Testis (tissue), 3 donors: ENCODE measurements around the gene CREBBP. TPM values are rescaled to one million over a fixed set of nuclear protein-coding genes. Genes with fewer than 3 reads are reported as not detected.

ENCODE experiments used
- DNase-seq: peaks from one replicate; pipeline ENCODE4 v3.0.0-alpha.2; 2019
- H3K27ac ChIP-seq, 2 donors: fragments of 200-600 bp; sonication (generic); one replicate each; pipeline ENCODE4 v1.5.1; 2019
- H3K27me3 ChIP-seq: fragments of 200-600 bp; sonication (generic); one replicate; pipeline ENCODE4 v1.5.1; 2019
- H3K36me3 ChIP-seq: fragments of 200-600 bp; sonication (generic); one replicate; pipeline ENCODE4 v1.5.1; 2017; ENCODE audit warnings: low read depth; ENCODE audit errors: missing control alignments
- H3K4me1 ChIP-seq: fragments of 200-600 bp; sonication (generic); one replicate; pipeline ENCODE4 v1.5.1; 2019
- H3K4me3 ChIP-seq, 2 donors: fragments of 200-600 bp; sonication (generic); one replicate each; pipeline ENCODE4 v1.5.1; 2017 to 2019
- H3K9me3 ChIP-seq: fragments of 200-600 bp; sonication (generic); one replicate; pipeline ENCODE4 v1.5.1; 2017
- POLR2A ChIP-seq: fragments of 450-650 bp; IDR thresholded peaks from one replicate; pipeline ENCODE4 v1.6.1; 2017; ENCODE audit warnings: antibody characterized with exemption, mild to moderate bottlenecking, moderate library complexity
- WGBS, 2 donors: methylation state at CpG; one replicate each; pipeline ENCODE4 v1.1.5; 2018; 5-methylcytosine and 5-hydroxymethylcytosine counted together
- intact Hi-C: fragments of 100-400 bp; cut with DNase I; formaldehyde crosslinking; loops from one replicate; pipeline ENCODE4 v1.15.1; 2023; ENCODE audit warnings: low total_unique reads
- polyA plus RNA-seq: library from polyadenylated mRNA; stranded (reverse); fragments of 350-450 nt; fragmentation: Illumina TruSeq; extraction: RNeasy Lipid Tissue Mini Kit (QIAGEN cat#74804); gene quantifications from one replicate; pipeline ENCODE4 v1.2.3, GENCODE V29; 2014; ENCODE audit warnings: low read depth, low replicate concordance; ENCODE audit not compliant: insufficient read depth
- total RNA-seq, 2 donors: library from RNA; depleted of rRNA; stranded (reverse); fragments of >200 nt; gene quantifications; one replicate each; pipeline ENCODE4 v1.2.3, GENCODE V29; 2016
- TF ChIP-seq, protein P1 (sequence below), 3 experiments: fragments of 450-650 bp in 2 of 3; fragments of 200-600 bp in 1 of 3; sonication (generic) in 1 of 3; IDR thresholded peaks; one replicate each; pipeline ENCODE4 v1.5.1; 2016 to 2019; ENCODE audit warnings: antibody characterized with exemption in 3 of 3, mild to moderate bottlenecking in 2 of 3, moderate library complexity in 1 of 3

CREBBP gene
- total and polyA plus RNA-seq, 3 donors from 2014 or later, result 86.0 to 185 (median 141) TPM

DNA sequence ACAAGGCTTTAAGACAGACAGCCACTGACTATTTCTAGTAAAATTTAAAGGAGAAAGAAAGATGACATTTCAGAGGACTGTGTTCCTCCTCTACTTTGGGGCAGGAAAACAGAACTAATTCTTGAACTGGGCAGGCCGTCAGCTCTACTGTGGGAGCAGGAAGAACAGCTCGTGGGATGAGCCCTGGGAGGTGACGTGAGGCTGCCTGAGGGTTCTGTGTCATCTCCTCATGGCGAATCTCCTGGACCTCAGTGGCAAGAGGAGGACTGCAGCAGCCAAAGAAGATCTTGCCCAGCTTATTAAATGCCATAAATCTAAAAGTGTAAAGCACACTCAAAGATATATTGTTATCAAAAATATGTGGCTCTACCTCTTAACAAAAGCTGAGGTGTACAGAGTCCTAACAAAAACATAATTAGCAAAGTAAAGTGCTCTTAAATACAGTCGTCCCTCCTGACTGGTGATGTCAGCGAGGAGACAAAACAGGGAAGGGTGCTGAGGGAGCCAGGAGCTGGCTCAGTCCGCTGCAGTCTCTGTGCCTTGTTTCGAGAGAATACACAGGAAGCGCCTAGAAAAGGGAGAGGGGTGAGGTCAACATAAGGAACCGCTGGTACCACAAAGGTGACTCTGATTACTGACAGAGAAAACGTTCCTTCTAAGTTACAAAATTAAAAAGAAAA is 58.0 kb downstream of the CREBBP start:
- TF ChIP-seq, protein P1, sequence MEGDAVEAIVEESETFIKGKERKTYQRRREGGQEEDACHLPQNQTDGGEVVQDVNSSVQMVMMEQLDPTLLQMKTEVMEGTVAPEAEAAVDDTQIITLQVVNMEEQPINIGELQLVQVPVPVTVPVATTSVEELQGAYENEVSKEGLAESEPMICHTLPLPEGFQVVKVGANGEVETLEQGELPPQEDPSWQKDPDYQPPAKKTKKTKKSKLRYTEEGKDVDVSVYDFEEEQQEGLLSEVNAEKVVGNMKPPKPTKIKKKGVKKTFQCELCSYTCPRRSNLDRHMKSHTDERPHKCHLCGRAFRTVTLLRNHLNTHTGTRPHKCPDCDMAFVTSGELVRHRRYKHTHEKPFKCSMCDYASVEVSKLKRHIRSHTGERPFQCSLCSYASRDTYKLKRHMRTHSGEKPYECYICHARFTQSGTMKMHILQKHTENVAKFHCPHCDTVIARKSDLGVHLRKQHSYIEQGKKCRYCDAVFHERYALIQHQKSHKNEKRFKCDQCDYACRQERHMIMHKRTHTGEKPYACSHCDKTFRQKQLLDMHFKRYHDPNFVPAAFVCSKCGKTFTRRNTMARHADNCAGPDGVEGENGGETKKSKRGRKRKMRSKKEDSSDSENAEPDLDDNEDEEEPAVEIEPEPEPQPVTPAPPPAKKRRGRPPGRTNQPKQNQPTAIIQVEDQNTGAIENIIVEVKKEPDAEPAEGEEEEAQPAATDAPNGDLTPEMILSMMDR (IDR thresholded peaks at IDR 0.05), result no peak
- no peak for TF ChIP-seq POLR2A
- Histone ChIP-seq H3K27ac (no peak overlapping the region), H3K4me1 (peaks cover 47% of the 10 kb centered on the region), H3K4me3 (no peak overlapping the region), H3K36me3 (no peaks in the 10 kb centered on the region), H3K27me3 (no peaks in the 10 kb centered on the region), H3K9me3 (no peaks in the 10 kb centered on the region)
- 54 to 63% methylated on average over 11 of the region's 11 CpGs for WGBS, 2 donors
- no peak for DNase-seq
- intact Hi-C loops, result no loop called here

DNA sequence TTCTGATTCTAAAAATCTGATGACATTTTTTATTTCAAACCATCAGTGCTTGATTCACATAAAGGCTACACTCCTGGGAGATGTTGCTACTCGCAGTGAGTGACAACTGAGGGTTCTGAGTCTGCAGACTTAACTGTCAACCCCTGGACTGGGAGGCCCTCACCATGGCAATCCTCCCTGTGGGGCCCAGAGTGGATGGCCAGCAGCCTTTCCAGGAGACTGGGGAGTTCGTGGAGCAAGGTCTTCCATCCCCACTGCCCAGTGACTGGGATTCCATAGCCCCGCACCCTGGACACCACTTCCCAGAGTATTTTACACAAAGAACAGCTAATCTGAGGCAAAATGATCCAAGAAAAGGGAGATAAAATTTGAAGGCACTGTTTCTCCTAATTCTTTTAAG is 59.3 kb downstream of the CREBBP start:
- Histone ChIP-seq H3K27me3 (no peaks in the 10 kb centered on the region), H3K4me1 (peaks cover 47% of the 10 kb centered on the region), H3K9me3 (no peaks in the 10 kb centered on the region), H3K4me3 (no peak overlapping the region), H3K27ac (no peak overlapping the region), H3K36me3 (no peaks in the 10 kb centered on the region)
- no peak for TF ChIP-seq POLR2A
- TF ChIP-seq, protein P1 (IDR thresholded peaks at IDR 0.05), result no peak
- 63% methylated on average over 3 of the region's 3 CpGs for WGBS, 2 donors
- intact Hi-C loops, result no loop called here
- DNase-seq, result no peak

DNA sequence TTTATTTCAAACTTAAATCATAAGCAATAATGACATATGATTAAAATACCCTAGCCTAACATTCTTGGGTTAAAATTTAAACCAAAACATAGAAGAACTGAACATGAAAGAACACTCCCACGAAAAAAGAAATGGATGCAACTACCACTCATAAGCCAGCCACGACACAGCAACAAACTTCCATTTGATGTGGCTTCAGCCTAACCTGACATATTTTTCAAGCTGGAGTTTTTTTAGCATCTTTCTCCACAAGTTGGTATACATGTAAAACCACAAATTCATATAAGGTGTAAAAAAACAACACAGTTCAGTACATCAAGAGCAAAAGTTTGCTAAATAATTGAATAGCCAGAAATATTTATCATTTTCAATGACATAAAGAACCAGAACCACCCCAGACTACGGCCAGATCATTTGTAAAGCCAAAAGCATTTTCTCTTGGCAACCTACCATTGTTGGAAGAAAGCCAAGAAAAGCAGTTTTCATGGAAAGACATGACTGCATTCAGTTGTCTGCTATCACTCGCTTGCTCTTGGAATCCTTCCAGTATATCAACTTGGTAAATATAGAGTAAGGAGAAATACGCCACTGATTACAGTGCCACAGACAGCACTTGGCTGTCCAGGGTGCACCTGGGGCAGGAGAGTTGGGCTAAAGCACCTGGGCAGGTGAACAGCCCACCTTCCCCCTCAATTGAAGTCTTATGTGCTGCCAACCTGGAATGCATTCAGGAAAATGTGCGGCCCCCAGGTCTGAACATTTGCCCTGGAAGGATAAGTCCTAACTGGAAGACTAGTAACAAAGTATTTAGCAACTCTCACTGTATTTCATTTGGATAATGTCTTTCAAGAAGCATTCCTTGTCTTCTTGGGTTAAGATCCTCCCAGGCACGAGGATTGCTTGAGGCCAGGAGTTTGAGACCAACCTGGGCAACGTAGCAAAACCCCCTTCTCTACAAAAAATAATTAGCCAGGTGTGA is 60.5 kb downstream of the CREBBP start:
- H3K27ac ChIP-seq, result peak overlapping the region in 1 of 2 donors; percentile 63
- TF ChIP-seq POLR2A, result no peak
- TF ChIP-seq, protein P1 (IDR thresholded peaks at IDR 0.05), result no peak
- 29 to 36% methylated on average over 8 of the region's 8 CpGs for WGBS, 2 donors
- H3K36me3 ChIP-seq, result no peaks in the 10 kb centered on the region
- no peak overlapping the region for H3K4me3 ChIP-seq
- H3K9me3 ChIP-seq, result no peaks in the 10 kb centered on the region
- peaks cover 47% of the 10 kb centered on the region for H3K4me1 ChIP-seq
- intact Hi-C loops, result no loop called here
- H3K27me3 ChIP-seq, result no peaks in the 10 kb centered on the region
- peak; percentile 47 for DNase-seq

DNA sequence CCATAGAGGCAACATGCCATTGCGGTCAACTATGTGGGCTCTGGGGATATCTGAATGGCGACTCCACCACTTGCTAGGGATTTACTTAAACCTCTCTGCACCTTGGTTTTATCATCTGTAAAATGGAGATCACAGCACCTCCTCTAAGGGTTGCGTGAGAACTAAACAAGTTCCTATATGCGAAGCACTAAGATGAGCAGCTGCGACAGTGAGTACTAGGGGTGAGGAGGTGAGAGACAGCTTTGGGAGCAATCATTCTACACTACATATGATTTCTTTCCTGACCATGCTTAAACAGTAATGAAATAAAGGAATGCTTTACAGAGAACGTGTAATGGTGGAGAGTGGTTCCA is 61.4 kb downstream of the CREBBP start:
- intact Hi-C loops, result no loop called here
- no peaks in the 10 kb centered on the region for H3K9me3 ChIP-seq
- H3K27ac ChIP-seq, result no peak overlapping the region
- H3K27me3 ChIP-seq, result no peaks in the 10 kb centered on the region
- no peak for TF ChIP-seq POLR2A
- TF ChIP-seq, protein P1 (IDR thresholded peaks at IDR 0.05), result no peak
- no peak for DNase-seq
- no peaks in the 10 kb centered on the region for H3K36me3 ChIP-seq
- 84 to 87% methylated on average over 6 of the region's 6 CpGs for WGBS, 2 donors
- H3K4me1 ChIP-seq, result peaks cover 41% of the 10 kb centered on the region
- H3K4me3 ChIP-seq, result no peak overlapping the region
